ENCODE measurements around the gene FAM151A. TPM values are rescaled to one million over a fixed set of nuclear protein-coding genes. Genes with fewer than 3 reads are reported as not detected.

FAM151A gene
- total RNA-seq, 1 donor from 2014 or later: not detected

- Histone ChIP-seq H3K27me3 (ENCODE audit: control insufficient read depth, insufficient read depth, low read length) (no peaks in the 10 kb centered on the region), H3K36me3 (ENCODE audit: control insufficient read depth, insufficient read depth, low read length) (no peaks in the 10 kb centered on the region), H3K4me3 (ENCODE audit: low read depth, low read length) (no peak overlapping the region)
- DNase-seq (ENCODE audit: low read depth) (no peak), FAIRE-seq (no peak)
- TF ChIP-seq CTCF (IDR thresholded peaks at IDR 0.05; ENCODE audit: insufficient read depth, low read length, severe bottlenecking): no peak
Observed at GRCh38 chr1:54566438-54567141, 56.7 kb downstream of the FAM151A start.

- TF ChIP-seq CTCF (IDR thresholded peaks at IDR 0.05; ENCODE audit: insufficient read depth, low read length, severe bottlenecking): no peak
- DNase-seq (ENCODE audit: low read depth) (no peak), FAIRE-seq (peak; percentile 90)
- Histone ChIP-seq H3K36me3 (ENCODE audit: control insufficient read depth, insufficient read depth, low read length) (no peaks in the 10 kb centered on the region), H3K27me3 (ENCODE audit: control insufficient read depth, insufficient read depth, low read length) (no peaks in the 10 kb centered on the region), H3K4me3 (ENCODE audit: low read depth, low read length) (no peak overlapping the region)
Observed at GRCh38 chr1:54565113-54565501, 58.2 kb downstream of the FAM151A start.

GRCh38 chr1:54564312-54565112 is 58.8 kb downstream of the FAM151A start:
- DNase-seq (ENCODE audit: low read depth) (peak; percentile 69), FAIRE-seq (peak; percentile 68)
- Histone ChIP-seq H3K4me3 (ENCODE audit: low read depth, low read length) (no peak overlapping the region), H3K27me3 (ENCODE audit: control insufficient read depth, insufficient read depth, low read length) (no peaks in the 10 kb centered on the region), H3K36me3 (ENCODE audit: control insufficient read depth, insufficient read depth, low read length) (no peaks in the 10 kb centered on the region)
- no peak for TF ChIP-seq CTCF (IDR thresholded peaks at IDR 0.05; ENCODE audit: insufficient read depth, low read length, severe bottlenecking)

GRCh38 chr1:54559771-54560231 is 63.5 kb downstream of the FAM151A start:
- no peak for DNase-seq (ENCODE audit: low read depth)
- TF ChIP-seq CTCF (IDR thresholded peaks at IDR 0.05; ENCODE audit: insufficient read depth, low read length, severe bottlenecking): no peak
- FAIRE-seq: no peak
- Histone ChIP-seq H3K36me3 (ENCODE audit: control insufficient read depth, insufficient read depth, low read length) (no peaks in the 10 kb centered on the region), H3K4me3 (ENCODE audit: low read depth, low read length) (no peak overlapping the region), H3K27me3 (ENCODE audit: control insufficient read depth, insufficient read depth, low read length) (peaks cover 4% of the 10 kb centered on the region)

Other genes with a start within 250 kb of the FAM151A start
- gene SSBP3, start 217.1 kb downstream of the FAM151A start, total RNA-seq: 3.5 and 3.7 TPM in 2 replicates
- 3.4 and 6.0 TPM in 2 replicates for gene ACOT11, start 75.3 kb downstream of the FAM151A start, total RNA-seq
- gene MROH7, start 18.3 kb upstream of the FAM151A start, total RNA-seq: under 0.01 and 0.13 TPM in 2 replicates
- gene TTC4, start 92.3 kb upstream of the FAM151A start, total RNA-seq: 29.4 and 30.8 TPM in 2 replicates
- 5.3 and 5.9 TPM in 2 replicates for gene PARS2, start 141.0 kb upstream of the FAM151A start, total RNA-seq
- 7.4 and 12.5 TPM in 2 replicates for gene TTC22, start 177.8 kb upstream of the FAM151A start, total RNA-seq

Data from bronchial epithelial cell (primary cell).